Immature natural killer cell (primary cell): ENCODE data around the gene GALR3. TPM values are rescaled to one million over a fixed set of nuclear protein-coding genes. Genes with fewer than 3 reads are reported as not detected.

ENCODE experiments used
- DNase-seq, 3 donors: peaks; one replicate each; pipeline ENCODE4 v3.0.0; 2022; ENCODE audit warnings: mixed read lengths in 1 of 3
- H3K27ac Mint-ChIP-seq, 6 donors: one replicate each; pipeline ENCODE4 v1.8.0; 2020; ENCODE audit warnings: mixed read lengths in 6 of 6, mild to moderate bottlenecking in 5 of 6, inconsistent platforms in 4 of 6, moderate library complexity in 3 of 6
- H3K27me3 Mint-ChIP-seq, 3 donors: one replicate each; pipeline ENCODE4 v1.8.0; 2020 to 2021; ENCODE audit warnings: low read depth in 3 of 3, mild to moderate bottlenecking in 3 of 3, mixed read lengths in 3 of 3, moderate library complexity in 3 of 3, inconsistent platforms in 1 of 3
- H3K36me3 Mint-ChIP-seq, 3 donors: one replicate each; pipeline ENCODE4 v1.8.0; 2020; ENCODE audit warnings: mixed read lengths in 3 of 3, inconsistent platforms in 2 of 3, mild to moderate bottlenecking in 2 of 3
- H3K4me1 Mint-ChIP-seq, 2 donors: one replicate each; pipeline ENCODE4 v1.8.0; 2020; ENCODE audit warnings: inconsistent platforms in 2 of 2, mild to moderate bottlenecking in 2 of 2, mixed read lengths in 2 of 2, moderate library complexity in 1 of 2
- H3K4me3 Mint-ChIP-seq, 5 donors: one replicate each; pipeline ENCODE4 v1.8.0; 2020; ENCODE audit warnings: mild to moderate bottlenecking in 5 of 5, mixed read lengths in 5 of 5, inconsistent platforms in 3 of 5, moderate library complexity in 3 of 5
- H3K9me3 Mint-ChIP-seq, 6 donors: one replicate each; pipeline ENCODE4 v1.8.0; 2020; ENCODE audit warnings: mild to moderate bottlenecking in 6 of 6, mixed read lengths in 6 of 6, inconsistent platforms in 4 of 6, moderate library complexity in 3 of 6
- polyA plus RNA-seq, 3 donors: library from polyadenylated mRNA; unstranded; fragments of 300-500 nt; fragmentation: Illumina TruSeq; gene quantifications; one replicate each; pipeline ENCODE4 v1.2.3, GENCODE V29; 2021

GALR3 gene
- polyA plus RNA-seq, 3 donors from 2014 or later: not detected

DNA sequence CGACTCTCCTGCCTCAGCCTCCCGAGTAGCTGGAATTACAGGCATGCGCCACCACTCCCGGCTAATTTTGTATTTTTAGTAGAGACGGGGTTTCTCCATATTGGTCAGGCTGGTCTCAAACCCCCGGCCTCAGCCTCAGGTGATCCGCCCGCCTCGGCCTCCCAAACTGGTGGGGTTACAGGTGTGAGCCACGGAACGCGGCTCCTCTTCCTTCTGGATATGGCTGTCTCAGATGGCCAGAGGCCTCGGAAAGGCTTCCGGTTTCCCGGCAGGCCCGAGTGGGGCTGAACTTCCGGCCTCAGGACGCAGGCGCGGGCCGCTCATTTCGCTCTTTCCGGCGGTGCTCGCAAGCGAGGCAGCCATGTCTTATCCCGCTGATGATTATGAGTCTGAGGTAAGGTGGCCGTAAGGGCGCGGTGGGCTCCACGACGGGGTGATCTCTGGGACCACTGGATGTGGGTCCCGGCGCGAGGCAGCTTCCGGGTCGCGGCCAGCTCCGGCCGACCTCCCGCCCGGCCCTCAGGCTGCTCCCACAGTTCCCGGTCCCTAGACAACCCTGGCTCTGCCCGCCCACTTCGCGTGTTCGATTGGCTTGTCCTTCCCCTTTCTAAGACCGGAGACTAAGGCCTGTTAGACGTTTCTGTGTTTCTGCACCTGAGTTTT lies 26.0 kb downstream of the GALR3 start, which contains the start of gene EIF3L:
EIF3L (plus strand) TSS at position 331 of the 663 bp plus-strand sequence; CDS start at position 362, 31 bp downstream.
- Mint-ChIP-seq H3K27me3 (peaks cover 2 to 10% (median 6%) of the 10 kb centered on the region in 3 donors), H3K27ac (peak within 1 kb of the TSS; percentile 95 to 98 (median 96))

DNA sequence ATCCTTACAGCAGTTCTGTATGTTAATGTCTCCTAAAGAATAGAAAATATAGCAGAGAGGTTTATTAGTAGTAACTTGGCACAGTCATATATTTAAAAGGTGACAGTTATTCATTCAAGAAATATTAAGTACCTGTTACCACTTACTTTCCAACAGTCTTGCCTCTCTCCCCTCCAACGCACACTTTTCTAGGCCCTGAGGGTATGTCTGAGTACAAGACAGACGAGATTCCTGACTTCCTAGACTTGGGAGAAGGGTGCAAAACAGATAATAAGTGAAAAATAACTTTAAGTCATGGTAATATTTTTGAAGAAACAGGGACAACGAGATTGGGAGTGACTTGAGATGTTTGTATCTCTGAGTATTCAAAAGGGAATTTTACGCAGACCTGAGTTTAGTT lies 27.6 kb downstream of the GALR3 start:
- Mint-ChIP-seq H3K9me3 (no peaks in the 10 kb centered on the region), H3K27me3 (peaks cover 2 to 10% (median 6%) of the 10 kb centered on the region in 3 donors), H3K36me3 (peaks cover 20 to 30% (median 20%) of the 10 kb centered on the region in 3 donors), H3K4me1 (peaks cover 41 to 63% of the 10 kb centered on the region in 2 donors), H3K4me3 (peak overlapping the region; percentile 41 to 91 (median 74)), H3K27ac (peak overlapping the region in 2 of 6 donors; percentile 24 to 48)
- DNase-seq: no peak

More for the DNA sequence above, 26.0 kb downstream of the GALR3 start, which contains the start of gene EIF3L:
- peaks cover 11 to 17% (median 15%) of the 10 kb centered on the region in 3 donors for H3K36me3 Mint-ChIP-seq
- H3K9me3 Mint-ChIP-seq: no peaks in the 10 kb centered on the region
- DNase-seq: peak; percentile 82 to 83 (median 83)
- H3K4me1 Mint-ChIP-seq: peaks cover 42 to 50% of the 10 kb centered on the region in 2 donors
- H3K4me3 Mint-ChIP-seq: peak within 1 kb of the TSS; percentile 90 to 95 (median 91)

DNA sequence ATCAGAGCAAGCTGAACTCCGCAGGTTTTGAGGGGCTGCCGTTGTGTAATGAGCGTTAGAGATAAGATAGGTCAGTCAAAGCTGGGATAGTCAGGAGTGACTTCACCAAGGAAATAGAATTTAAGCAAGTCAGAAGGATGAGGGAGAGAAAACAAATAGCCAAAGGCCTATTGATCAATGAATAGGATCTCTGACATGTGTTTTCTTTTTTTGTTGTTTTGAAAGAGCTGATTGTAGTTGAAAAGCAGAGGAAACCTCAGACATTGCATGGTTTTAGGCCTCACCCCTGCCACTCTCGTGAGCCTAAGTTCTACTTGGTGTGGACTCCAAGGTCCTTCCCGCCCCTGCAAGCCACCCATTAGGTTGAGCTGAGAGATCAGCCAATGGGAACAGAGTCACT lies 29.2 kb downstream of the GALR3 start:
- peak overlapping the region in 1 of 6 donors; percentile 58 for H3K27ac Mint-ChIP-seq
- H3K9me3 Mint-ChIP-seq: no peaks in the 10 kb centered on the region
- DNase-seq: no peak
- peaks cover 22 to 33% (median 24%) of the 10 kb centered on the region in 3 donors for H3K36me3 Mint-ChIP-seq
- peaks cover 2 to 9% (median 6%) of the 10 kb centered on the region in 3 donors for H3K27me3 Mint-ChIP-seq
- no peak overlapping the region for H3K4me3 Mint-ChIP-seq
- peaks cover 38 to 64% of the 10 kb centered on the region in 2 donors for H3K4me1 Mint-ChIP-seq

DNA sequence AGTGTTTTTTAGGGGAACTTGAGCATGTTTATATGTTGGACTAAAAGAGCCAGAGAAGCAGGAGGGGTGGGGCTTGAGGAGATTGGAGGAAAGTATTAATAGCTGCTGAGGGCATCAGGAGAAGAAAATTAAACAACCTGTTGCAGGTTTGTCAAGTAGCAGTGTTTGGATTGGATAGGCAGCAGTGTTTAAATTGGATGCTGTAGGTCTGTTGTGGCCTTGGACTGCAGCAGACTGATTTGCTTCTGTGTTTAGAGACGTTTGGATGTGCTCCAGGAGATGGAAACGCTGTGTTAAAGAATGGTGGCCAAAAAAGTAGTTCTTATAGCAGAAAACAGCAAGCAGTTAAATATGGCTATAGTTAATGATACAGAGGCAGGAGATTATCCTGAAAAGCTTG lies 31.8 kb downstream of the GALR3 start:
- peaks cover 19 to 55% of the 10 kb centered on the region in 2 donors for H3K4me1 Mint-ChIP-seq
- peaks cover 31 to 43% (median 34%) of the 10 kb centered on the region in 3 donors for H3K36me3 Mint-ChIP-seq
- H3K27me3 Mint-ChIP-seq: peaks cover 0 to 3% (median 0%) of the 10 kb centered on the region in 3 donors
- peak overlapping the region in 1 of 6 donors; percentile 29 for H3K27ac Mint-ChIP-seq
- no peak overlapping the region for H3K4me3 Mint-ChIP-seq
- H3K9me3 Mint-ChIP-seq: no peaks in the 10 kb centered on the region
- DNase-seq: no peak

DNA sequence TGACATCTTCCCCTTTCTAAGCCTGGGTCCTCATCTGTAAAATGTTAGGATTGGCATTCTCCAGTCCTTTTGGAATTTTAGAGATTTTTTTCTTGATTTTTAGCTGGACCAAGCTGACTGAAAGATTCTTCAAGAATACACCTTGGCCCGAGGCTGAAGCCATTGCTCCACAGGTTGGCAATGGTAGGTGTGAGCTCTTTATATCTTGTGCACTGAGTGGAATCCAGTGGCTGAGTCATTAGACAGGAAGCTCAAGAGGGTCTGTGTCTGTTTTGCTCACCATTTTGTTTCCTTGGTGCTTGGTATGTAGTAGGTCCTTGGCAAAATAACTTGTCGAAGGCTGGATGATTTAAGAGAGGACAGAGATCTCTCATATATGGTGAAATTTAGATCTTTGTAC lies 32.3 kb downstream of the GALR3 start:
- Mint-ChIP-seq H3K4me3 (no peak overlapping the region), H3K36me3 (peaks cover 31 to 43% (median 34%) of the 10 kb centered on the region in 3 donors), H3K27me3 (peaks cover 0 to 3% (median 0%) of the 10 kb centered on the region in 3 donors), H3K27ac (peak overlapping the region in 2 of 6 donors; percentile 38 to 45), H3K9me3 (no peaks in the 10 kb centered on the region), H3K4me1 (peaks cover 18 to 50% of the 10 kb centered on the region in 2 donors)
- DNase-seq: no peak

DNA sequence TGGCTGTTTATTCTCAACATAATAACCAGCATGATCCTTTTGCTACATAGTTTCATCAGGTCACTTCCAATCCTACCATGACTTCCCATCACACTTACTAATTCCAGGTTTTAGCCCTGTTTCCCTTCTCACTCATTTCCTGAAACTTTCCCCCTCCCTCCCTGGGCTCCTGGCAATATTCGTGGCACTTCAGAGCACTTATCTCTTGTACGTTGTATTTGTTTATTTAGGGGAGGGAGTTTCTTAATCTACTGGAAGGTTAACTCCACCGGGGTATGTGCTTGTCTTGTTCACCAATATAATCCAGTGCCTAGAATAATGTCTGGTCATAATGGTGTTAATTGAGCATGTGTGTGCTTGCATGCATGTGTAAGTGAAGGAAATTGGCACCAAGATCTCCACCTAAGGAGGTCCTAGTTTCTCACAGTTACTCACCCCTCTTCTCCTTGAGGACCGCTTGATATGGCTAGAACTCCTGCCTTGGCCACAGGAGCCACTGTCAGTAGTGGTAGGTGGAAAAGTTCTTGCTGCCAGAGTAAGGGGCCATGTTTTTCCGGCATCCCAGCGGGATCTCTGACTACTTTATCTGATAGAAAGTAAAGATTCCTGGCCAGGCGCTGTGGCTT lies 37.7 kb downstream of the GALR3 start:
- H3K9me3 Mint-ChIP-seq: no peaks in the 10 kb centered on the region
- no peak overlapping the region for H3K4me3 Mint-ChIP-seq
- no peaks in the 10 kb centered on the region for H3K27me3 Mint-ChIP-seq
- peaks cover 32 to 45% (median 33%) of the 10 kb centered on the region in 3 donors for H3K36me3 Mint-ChIP-seq
- H3K4me1 Mint-ChIP-seq: peaks cover 3 to 19% of the 10 kb centered on the region in 2 donors
- no peak overlapping the region for H3K27ac Mint-ChIP-seq
- no peak for DNase-seq

DNA sequence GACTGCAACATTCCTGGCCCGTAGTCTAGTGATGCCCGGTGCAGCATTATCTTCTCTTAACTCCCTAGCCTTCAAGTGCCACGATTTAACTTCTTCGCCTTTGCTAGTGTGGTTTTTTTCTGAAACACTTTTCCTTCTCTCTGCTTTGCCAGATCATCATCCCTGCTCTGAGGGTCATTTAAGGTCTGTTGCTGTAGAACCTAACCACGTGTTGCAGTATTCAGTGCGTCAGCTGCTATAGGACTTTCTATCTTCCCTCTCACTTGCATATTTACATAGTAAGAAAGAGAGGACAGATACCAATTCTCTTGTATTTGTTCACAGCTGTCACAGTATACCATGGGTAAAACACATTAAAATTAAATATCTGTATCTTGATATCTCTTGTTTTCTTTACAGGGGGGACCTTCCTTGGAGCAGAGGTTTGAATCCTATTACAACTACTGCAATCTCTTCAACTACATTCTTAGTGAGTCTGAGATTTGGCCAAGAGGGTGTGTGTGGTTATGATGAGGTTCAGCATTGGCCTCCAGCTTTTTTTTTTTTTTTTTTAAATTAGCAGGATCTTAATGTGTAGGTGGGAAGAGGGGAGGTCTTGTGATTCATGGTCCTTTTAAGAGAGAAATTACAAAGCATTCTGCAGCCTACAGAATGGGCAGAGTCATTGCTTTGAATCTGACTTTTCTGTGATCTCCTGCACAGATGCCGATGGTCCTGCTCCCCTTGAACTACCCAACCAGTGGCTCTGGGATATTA lies 39.6 kb downstream of the GALR3 start:
- H3K27me3 Mint-ChIP-seq: no peaks in the 10 kb centered on the region
- H3K27ac Mint-ChIP-seq: peak overlapping the region in 2 of 6 donors; percentile 17 to 52
- no peaks in the 10 kb centered on the region for H3K9me3 Mint-ChIP-seq
- DNase-seq: no peak
- peaks cover 3 to 19% of the 10 kb centered on the region in 2 donors for H3K4me1 Mint-ChIP-seq
- H3K36me3 Mint-ChIP-seq: peaks cover 27 to 42% (median 31%) of the 10 kb centered on the region in 3 donors
- no peak overlapping the region for H3K4me3 Mint-ChIP-seq

DNA sequence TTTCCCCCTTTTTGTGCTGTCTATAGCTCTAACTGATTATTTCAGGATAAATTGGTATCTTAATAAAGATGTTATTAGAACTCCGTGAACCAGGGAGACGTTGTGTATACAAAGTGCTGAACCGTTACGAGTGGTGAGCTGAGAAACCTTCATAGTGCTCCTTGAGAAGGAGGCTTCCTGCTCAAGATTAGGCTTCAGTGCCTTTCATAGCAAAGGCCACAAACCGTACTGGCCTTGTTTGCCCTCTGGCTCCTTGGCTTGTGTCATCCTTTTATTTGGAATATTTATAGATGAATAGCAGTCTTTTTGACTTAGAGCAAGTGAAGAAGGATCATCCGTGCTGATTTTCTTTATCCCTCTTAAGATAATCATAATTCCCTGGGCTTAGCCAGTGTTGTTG lies 42.3 kb downstream of the GALR3 start:
- Mint-ChIP-seq H3K27me3 (no peaks in the 10 kb centered on the region), H3K4me1 (peaks cover 3 to 11% of the 10 kb centered on the region in 2 donors), H3K36me3 (peaks cover 17 to 38% (median 34%) of the 10 kb centered on the region in 3 donors), H3K4me3 (no peak overlapping the region), H3K9me3 (no peaks in the 10 kb centered on the region), H3K27ac (no peak overlapping the region)
- no peak for DNase-seq

DNA sequence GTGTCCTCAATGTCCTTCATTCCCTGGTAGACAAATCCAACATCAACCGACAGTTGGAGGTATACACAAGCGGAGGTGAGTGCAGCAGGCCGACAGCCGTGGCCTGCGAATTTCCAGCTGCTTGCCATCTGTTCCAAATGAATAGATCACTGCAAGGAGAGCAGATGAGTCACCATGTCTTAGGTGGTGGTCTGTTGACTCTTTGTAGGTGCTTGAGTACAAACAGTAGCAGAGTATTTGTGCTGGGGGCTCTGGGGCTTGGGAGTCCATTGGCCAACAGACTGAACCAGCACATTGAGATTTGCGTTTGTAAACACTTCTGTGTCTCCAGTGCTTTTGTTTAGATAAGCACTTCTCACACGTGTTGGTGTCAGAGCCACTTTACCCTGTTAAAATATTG lies 47.1 kb downstream of the GALR3 start:
- Mint-ChIP-seq H3K9me3 (no peaks in the 10 kb centered on the region), H3K27ac (no peak overlapping the region), H3K4me3 (no peak overlapping the region), H3K36me3 (peaks cover 14 to 29% (median 28%) of the 10 kb centered on the region in 3 donors), H3K27me3 (no peaks in the 10 kb centered on the region), H3K4me1 (no peaks in the 10 kb centered on the region)
- no peak for DNase-seq

Other genes with a start within 250 kb of the GALR3 start
- gene LGALS2, start 243.3 kb upstream of the GALR3 start, polyA plus RNA-seq: 10 to 100 TPM in 1 of 3 donors, 1 to 10 TPM in 2; 3.4 to 30.4 (median 8.2) TPM
- gene GGA1, start 214.5 kb upstream of the GALR3 start, polyA plus RNA-seq: 10 to 100 TPM; 21.3 to 29.6 (median 25.3) TPM
- 10 to 100 TPM; 12.6 to 41.2 (median 21.2) TPM for gene SH3BP1, start 183.7 kb upstream of the GALR3 start, polyA plus RNA-seq
- 10 to 100 TPM in 1 of 3 donors, 1 to 10 TPM in 2; 2.2 to 13.2 (median 7.7) TPM for gene PDXP, start 164.7 kb upstream of the GALR3 start, polyA plus RNA-seq
- gene LGALS1, start 147.7 kb upstream of the GALR3 start, polyA plus RNA-seq: 100 to 1,000 TPM; 416 to 572 (median 473) TPM
- gene NOL12, start 137.0 kb upstream of the GALR3 start, polyA plus RNA-seq: 10 to 100 TPM; 34.6 to 59.3 (median 42.3) TPM
- 10 to 100 TPM; 15.0 to 22.4 (median 20.8) TPM for gene TRIOBP, start 126.3 kb upstream of the GALR3 start, polyA plus RNA-seq
- gene GCAT, start 15.4 kb upstream of the GALR3 start, polyA plus RNA-seq: under 1 TPM in 2 of 3 donors, not detected in 1; 0.64 to 0.71 TPM
- 10 to 100 TPM in 2 of 3 donors, 1 to 10 TPM in 1; 6.2 to 15.8 (median 12.4) TPM for gene ANKRD54, start 21.0 kb downstream of the GALR3 start, polyA plus RNA-seq
- gene EIF3L, start 26.0 kb downstream of the GALR3 start, polyA plus RNA-seq: 100 to 1,000 TPM; 167 to 215 (median 185) TPM
- 1 to 10 TPM; 1.3 to 5.8 (median 2.1) TPM for gene MICALL1, start 82.9 kb downstream of the GALR3 start, polyA plus RNA-seq
- not detected for gene C22orf23, start 130.2 kb downstream of the GALR3 start, polyA plus RNA-seq
- gene POLR2F, start 130.3 kb downstream of the GALR3 start, polyA plus RNA-seq: 100 to 1,000 TPM; 181 to 275 (median 203) TPM
- not detected for gene SOX10, start 161.2 kb downstream of the GALR3 start, polyA plus RNA-seq
- gene PICK1, start 234.0 kb downstream of the GALR3 start, polyA plus RNA-seq: 10 to 100 TPM in 1 of 3 donors, 1 to 10 TPM in 1, under 1 TPM in 1; 0.12 to 11.1 (median 6.0) TPM